GM19395 (cell line): Measurements from ENCODE around the gene CD244.

Experiments
- ATAC-seq: cut with Tn5 transposase; IDR thresholded peaks from one replicate; pipeline ENCODE4 v1.9.1; 2021; ENCODE audit warnings: mild to moderate bottlenecking, moderate library complexity; ENCODE audit not compliant: unreplicated experiment

CD244 gene

GRCh38 chr1:160814856-160815255, 47.8 kb downstream of the CD244 start:
- no peak for ATAC-seq

DNA sequence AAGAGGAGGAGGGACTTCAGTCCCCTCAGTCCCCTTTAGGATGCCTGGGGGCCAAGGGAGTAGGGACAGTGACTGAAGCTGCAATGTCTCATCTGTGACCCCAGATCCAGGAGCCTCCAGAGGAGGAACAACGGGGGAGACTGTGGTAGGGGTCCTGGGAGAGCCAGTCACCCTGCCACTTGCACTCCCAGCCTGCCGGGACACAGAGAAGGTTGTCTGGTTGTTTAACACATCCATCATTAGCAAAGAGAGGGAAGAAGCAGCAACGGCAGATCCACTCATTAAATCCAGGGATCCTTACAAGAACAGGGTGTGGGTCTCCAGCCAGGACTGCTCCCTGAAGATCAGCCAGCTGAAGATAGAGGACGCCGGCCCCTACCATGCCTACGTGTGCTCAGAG, 48.4 kb downstream of the CD244 start:
- ATAC-seq: no peak

GRCh38 chr1:160813215-160813614, 49.5 kb downstream of the CD244 start:
- ATAC-seq: no peak

- no peak for ATAC-seq
Observed at GRCh38 chr1:160811147-160811546, 51.5 kb downstream of the CD244 start.

GRCh38 chr1:160810486-160810885, 52.2 kb downstream of the CD244 start:
- no peak for ATAC-seq

DNA sequence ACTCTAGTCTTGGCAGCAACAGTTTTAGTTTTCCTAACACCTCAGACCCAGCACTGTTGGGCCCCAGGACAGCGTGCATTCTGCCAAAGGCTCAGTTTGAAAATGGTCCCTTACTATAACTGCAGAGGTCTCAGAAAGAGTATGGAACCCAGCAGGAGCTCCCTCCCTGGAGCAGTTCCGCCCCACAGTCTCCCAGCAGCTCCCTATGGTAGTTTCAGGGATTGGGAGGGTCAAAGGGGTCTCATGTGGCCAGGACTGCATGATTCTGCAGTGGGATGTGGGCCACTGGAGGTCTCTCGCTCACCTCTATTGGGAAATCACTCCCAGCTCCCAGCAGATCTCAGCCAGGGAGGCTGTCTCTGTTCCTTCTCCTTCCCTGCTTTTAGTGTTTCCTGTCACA, 54.4 kb downstream of the CD244 start:
- no peak for ATAC-seq

DNA sequence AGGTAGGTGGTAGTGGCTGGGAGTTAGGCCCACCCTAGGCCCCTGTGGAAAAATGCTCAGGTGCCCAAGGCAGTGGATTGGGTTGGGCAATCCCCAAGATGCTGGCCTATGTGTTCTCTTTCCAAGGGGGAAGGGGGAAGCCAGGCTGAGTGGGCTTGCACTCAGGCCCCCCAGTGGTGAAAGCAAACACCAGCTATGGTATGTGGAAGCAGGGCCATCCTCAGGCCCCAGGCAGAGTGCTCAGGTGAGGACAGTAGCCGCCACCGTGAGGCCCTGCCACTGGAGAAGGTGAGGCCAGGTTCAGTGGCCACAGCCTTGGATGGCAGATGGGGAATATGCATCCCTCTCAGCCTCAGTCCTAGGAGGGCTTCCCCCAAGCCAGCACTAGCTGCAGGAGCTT, 54.9 kb downstream of the CD244 start:
- no peak for ATAC-seq

DNA sequence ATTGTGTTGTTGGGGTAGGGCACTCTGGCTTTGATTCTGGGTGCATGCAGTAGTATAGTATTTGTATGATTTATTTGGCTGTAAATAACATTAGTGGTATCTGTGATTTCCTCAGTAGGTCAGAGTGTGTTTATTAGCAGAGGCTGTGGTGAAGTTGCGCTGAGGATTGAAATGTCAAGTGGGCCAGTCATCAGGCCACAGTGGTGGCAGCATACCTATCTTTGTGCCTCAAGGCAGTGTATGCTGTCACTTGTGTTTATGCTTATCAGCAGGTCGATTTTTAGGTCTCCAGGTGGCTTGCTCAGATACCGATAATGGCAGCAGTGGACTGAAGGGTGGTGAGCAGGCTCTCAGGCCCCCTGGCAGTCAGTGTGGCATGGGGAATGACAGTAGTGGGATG, 55.4 kb downstream of the CD244 start:
- ATAC-seq: no peak

DNA sequence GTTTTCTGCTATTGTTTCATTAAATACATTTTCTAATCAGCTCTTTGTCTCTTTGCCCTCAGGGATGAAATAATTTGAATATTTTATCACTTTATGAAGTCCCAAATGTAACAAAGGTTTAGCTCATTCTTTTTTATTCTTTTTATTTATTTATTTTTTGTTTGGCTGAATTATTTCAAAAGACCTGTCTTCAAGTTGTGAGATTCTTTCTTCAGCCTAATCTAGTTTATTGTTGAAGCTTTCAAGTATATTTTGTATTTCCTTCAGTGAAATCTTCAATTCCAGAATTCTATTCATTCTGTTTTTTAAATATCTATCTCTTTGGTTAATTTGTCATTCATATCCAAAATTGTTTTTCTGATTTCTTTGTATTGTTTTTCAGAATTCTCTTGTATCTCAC, 55.9 kb downstream of the CD244 start:
- ATAC-seq: no peak

GRCh38 chr1:160806109-160806665, 56.5 kb downstream of the CD244 start:
- no peak for ATAC-seq

GRCh38 chr1:160801836-160802580, 60.7 kb downstream of the CD244 start:
- no peak for ATAC-seq

DNA sequence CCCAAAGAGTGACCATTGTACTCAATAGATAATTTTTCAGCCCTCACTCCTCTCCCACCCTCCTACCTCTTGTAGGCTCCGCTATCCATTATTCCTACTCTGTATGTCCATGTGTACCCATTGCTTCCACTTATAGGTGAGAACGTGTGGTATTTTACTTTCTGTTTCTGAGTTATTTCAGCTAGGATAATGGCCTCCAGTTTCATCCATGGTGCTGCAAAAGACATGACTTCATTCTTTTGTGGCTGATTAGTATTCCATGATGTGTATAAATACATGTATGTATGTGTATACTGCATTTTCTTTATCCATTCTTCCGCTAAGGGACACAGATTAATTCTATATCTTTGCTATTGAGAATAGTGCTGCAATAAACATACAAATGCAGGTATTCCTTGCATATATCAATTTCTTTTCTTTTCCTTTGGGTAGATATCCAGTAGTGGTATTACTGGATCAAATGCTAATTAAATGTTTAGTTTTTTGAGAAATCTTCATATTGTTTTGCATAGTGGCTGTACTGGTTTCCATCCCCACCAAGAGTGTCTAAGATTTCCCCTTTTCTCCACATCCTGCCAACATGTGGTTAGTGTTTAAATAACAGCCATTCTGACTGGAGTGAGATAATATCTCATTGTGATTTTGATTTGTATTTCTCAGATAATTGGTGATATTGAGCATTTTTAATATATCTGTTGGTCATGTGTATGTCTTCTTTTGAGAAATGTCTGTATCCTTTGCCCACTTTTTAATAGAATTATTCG, 61.9 kb downstream of the CD244 start:
- ATAC-seq: no peak

GRCh38 chr1:160800142-160800541, 62.5 kb downstream of the CD244 start:
- ATAC-seq: no peak

DNA sequence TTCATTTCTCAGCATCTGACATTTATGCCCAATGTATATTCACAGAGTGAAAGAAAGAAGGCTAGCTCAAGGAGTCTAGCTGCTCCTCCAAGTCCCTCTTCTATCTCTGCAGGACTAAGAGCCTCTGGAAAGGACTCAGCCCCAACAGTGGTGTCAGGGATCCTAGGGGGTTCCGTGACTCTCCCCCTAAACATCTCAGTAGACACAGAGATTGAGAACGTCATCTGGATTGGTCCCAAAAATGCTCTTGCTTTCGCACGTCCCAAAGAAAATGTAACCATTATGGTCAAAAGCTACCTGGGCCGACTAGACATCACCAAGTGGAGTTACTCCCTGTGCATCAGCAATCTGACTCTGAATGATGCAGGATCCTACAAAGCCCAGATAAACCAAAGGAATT, 63.0 kb downstream of the CD244 start:
- no peak for ATAC-seq

DNA sequence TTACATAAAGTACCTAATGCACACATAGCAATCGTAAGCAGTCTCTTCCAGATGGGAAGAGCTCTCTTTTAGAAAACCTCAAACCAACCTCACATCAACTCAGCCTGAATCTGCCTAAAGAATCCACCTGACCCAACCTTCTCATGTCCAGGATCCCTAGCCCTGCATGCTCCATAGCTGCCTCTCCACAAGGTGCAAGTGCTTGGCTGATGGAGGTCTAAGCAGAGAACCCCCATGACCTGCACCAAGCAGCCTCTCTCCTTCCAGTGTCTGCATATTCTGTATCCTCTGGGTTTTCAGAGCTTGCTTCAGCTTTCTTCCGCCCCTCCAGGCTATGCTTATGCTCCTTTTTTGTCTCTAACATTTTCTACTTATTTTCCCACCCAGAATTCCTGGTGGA, 64.2 kb downstream of the CD244 start:
- ATAC-seq: no peak

DNA sequence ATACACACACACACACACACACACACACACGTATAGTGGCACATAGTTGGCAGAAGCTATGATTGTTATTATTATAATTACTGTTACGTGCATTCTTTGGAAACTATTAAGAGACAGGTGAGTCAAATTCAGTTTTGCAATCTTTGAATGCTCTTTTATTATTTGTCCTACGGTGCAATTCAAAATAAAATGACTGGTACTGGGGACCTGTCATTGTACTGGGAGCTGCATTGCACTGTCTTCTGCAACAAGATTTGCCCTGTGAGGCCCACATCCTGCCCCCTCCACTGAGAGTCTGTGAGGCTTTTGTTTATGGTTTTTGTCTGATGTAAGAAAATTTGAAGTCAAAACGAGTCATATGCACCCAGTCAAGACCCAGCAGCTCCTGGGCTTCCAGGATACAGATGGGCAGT, 64.8 kb downstream of the CD244 start:
- no peak for ATAC-seq

DNA sequence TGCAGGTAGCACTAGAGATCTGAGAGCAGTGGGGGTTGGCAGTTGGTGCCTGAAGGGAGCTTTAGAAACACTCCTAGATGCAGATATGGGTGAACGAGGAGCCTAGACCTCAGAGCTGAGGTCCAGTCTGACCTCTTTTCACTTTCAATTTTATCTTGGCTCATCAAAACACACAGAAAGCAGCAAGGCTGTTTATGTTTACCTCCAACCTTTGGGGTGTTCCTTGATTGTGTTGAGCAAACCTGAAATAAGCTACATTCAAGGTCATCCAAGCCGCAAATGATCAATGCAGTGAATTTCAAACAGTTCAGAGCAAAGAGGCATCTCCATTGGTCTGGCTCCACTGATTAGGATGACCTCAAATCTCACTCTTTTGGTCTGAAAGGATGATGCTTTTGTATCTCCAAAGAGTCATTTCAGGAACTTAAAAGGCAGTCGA, 65.4 kb downstream of the CD244 start:
- ATAC-seq: peak; percentile 39

- peak; percentile 65 for ATAC-seq
Observed at GRCh38 chr1:160795951-160796383, 66.7 kb downstream of the CD244 start, which contains the start of gene LY9. Gene LY9 (plus strand): TSS chr1:160796174. CDS start chr1:160796188, 14 bp downstream.

DNA sequence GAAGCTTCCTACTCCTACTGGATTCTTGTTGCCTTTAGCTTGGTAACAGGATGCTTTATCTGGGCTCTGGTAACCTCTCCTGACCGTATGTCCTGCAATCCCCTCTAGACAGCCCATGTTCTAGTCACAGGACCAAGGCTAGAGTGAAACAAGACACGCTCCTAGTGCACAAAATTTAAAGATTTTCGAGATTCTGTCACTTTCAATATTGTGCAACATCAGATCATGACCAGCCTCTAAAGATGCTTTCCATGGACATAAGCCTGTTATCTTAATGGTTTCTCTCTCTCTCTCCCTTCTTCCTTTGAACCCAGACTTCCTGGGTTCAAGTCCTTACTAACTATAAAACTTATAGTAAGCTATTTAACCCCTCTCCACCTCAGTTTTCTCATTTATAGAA, 68.3 kb downstream of the CD244 start:
- no peak for ATAC-seq

GRCh38 chr1:160789702-160790611, 72.7 kb downstream of the CD244 start:
- peak; percentile 94 for ATAC-seq
